Keratinocyte (primary cell): ENCODE measurements around the gene FBXO40. TPM values are rescaled to one million over a fixed set of nuclear protein-coding genes. Genes with fewer than 3 reads are reported as not detected.

Source experiments
- DNase-seq: peaks from one replicate; pipeline ENCODE4 v3.0.0-alpha.2; 2011; ENCODE audit warnings: low read depth, missing footprints, low spot score
- FAIRE-seq: peaks from 2 replicates; lab custom pipeline; 2011; peaks lifted over from hg19 to GRCh38; lab: Jason Lieb, UNC
- H2AFZ ChIP-seq: 2 replicates; pipeline ENCODE4 v1.6.0; 2012; ENCODE audit warnings: low read length, control low read depth, inconsistent platforms; ENCODE audit not compliant: control insufficient read depth
- H3K27ac ChIP-seq: 2 replicates; pipeline ENCODE4 v1.5.1; 2011; ENCODE audit warnings: low read length; ENCODE audit not compliant: control insufficient read depth, insufficient read depth
- H3K27me3 ChIP-seq: 3 replicates; pipeline ENCODE4 v1.6.0; 2011; ENCODE audit warnings: low read length; ENCODE audit not compliant: control insufficient read depth, insufficient read depth; ENCODE audit errors: extremely low read depth
- H3K36me3 ChIP-seq, 2 experiments: 2 replicates in 1 of 2; 3 replicates in 1 of 2; pipeline ENCODE4 v1.5.1; 2011; ENCODE audit warnings: low read length in 2 of 2, mild to moderate bottlenecking in 1 of 2; ENCODE audit not compliant: control insufficient read depth in 2 of 2, insufficient read depth in 2 of 2; ENCODE audit errors: extremely low read depth in 1 of 2
- H3K4me1 ChIP-seq: 3 replicates; pipeline ENCODE4 v1.5.1; 2011; ENCODE audit warnings: low read length; ENCODE audit not compliant: control insufficient read depth, insufficient read depth; ENCODE audit errors: extremely low read depth
- H3K4me2 ChIP-seq: 3 replicates; pipeline ENCODE4 v1.6.0; 2011; ENCODE audit warnings: low read depth, low read length; ENCODE audit not compliant: control insufficient read depth, insufficient read depth; ENCODE audit errors: extremely low read depth
- H3K4me3 ChIP-seq, 3 experiments: fragments of 200-600 bp in 1 of 3; sonication (generic) in 1 of 3; 2 replicates in 2 of 3; 3 replicates in 1 of 3; pipeline ENCODE4 v1.5.1; 2011 to 2016; ENCODE audit warnings: low read length in 3 of 3, mild to moderate bottlenecking in 3 of 3, control low read depth in 2 of 3, inconsistent platforms in 1 of 3, low read depth in 1 of 3, mixed read lengths in 1 of 3, mixed run types in 1 of 3, moderate library complexity in 1 of 3; ENCODE audit not compliant: control insufficient read depth in 2 of 3, insufficient read depth in 2 of 3; ENCODE audit errors: extremely low read depth in 1 of 3
- H3K79me2 ChIP-seq: 2 replicates; pipeline ENCODE4 v1.6.0; 2012; ENCODE audit warnings: low read length; ENCODE audit not compliant: control insufficient read depth, insufficient read depth
- H3K9ac ChIP-seq: 3 replicates; pipeline ENCODE4 v1.6.0; 2011; ENCODE audit warnings: low read length; ENCODE audit not compliant: control insufficient read depth, insufficient read depth; ENCODE audit errors: extremely low read depth
- H3K9me1 ChIP-seq: 3 replicates; pipeline ENCODE4 v1.6.0; 2011; ENCODE audit warnings: low read length; ENCODE audit not compliant: control insufficient read depth, insufficient read depth; ENCODE audit errors: extremely low read depth
- H3K9me3 ChIP-seq: 2 replicates; pipeline ENCODE4 v1.5.1; 2012; ENCODE audit warnings: low read depth, low read length; ENCODE audit not compliant: control insufficient read depth
- H4K20me1 ChIP-seq: 3 replicates; pipeline ENCODE4 v1.6.0; 2011; ENCODE audit warnings: low read length; ENCODE audit not compliant: control insufficient read depth, insufficient read depth; ENCODE audit errors: extremely low read depth
- CTCF ChIP-seq, 3 experiments: IDR thresholded peaks in 1 of 3; conservative IDR thresholded peaks in 1 of 3; optimal IDR thresholded peaks in 1 of 3; 2 replicates in 2 of 3; 3 replicates in 1 of 3; pipeline versions ENCODE3 to v1.5.1; 2011; ENCODE audit warnings: low read length in 3 of 3, mild to moderate bottlenecking in 3 of 3, moderate library complexity in 2 of 3, control low read depth in 1 of 3, inconsistent platforms in 1 of 3; ENCODE audit not compliant: insufficient read depth in 2 of 3; ENCODE audit errors: extremely low read depth in 1 of 3
- EZH2 ChIP-seq: IDR thresholded peaks from one replicate; pipeline ENCODE4 v1.6.1; 2012; ENCODE audit warnings: inconsistent platforms, mild to moderate bottlenecking, low read length, moderate library complexity
- dilution Hi-C: fragments of 300-500 bp; cut with MboI; formaldehyde crosslinking; loops from one replicate; pipeline ENCODE4 v1.7.0; 2020; ENCODE audit warnings: low sequenced_read_pairs; ENCODE audit not compliant: extremely low pct_ligation_motif_present
- polyA plus RNA-seq, 5 experiments: library from polyadenylated mRNA; depleted of rRNA in 3 of 5; stranded (reverse) in 3 of 5; stranded (forward) in 1 of 5; unstranded in 1 of 5; fragments of >200 nt; gene quantifications; 1 replicate in 1 of 5; 2 replicates in 3 of 5; 3 replicates in 1 of 5; pipeline versions ENCODE4 v1.2.1 to v1.2.3, GENCODE V29; 2011 to 2012; ENCODE audit warnings: missing spikeins in 2 of 5, low read depth in 1 of 5, low replicate concordance in 1 of 5
- small RNA-seq, 3 experiments: library from RNA; depleted of rRNA; stranded (forward); fragments of <200 nt; gene quantifications; one replicate each; pipeline ENCODE3, GENCODE V24; 2012; ENCODE audit warnings: low read depth in 3 of 3, low replicate concordance in 1 of 3; ENCODE audit not compliant: insufficient read length in 3 of 3

The FBXO40 gene
- polyA plus RNA-seq, 1 donor (not counting 4 experiments of a cell fraction or from before 2014, with no cell fraction given) = not detected

DNA sequence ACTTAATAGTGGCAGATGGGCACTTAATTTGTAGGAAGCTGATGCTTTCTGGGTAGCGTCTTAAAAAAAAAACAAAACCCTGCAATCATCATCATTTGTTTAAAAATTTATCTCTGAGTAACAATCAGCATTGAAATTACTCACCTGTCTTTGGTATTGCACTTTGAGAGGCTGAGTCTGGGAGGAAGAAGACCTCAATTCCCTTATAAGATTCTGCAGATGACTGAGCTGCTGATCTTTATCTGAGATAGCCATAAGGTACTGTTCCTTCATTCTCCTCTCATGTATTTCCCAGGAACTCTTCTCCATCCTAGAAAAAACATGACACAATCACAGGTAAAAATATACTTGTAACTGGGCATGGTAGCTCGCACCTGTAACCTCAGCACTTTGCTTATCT, 84.0 kb downstream of the FBXO40 start:
- H3K27me3 ChIP-seq = no peaks in the 10 kb centered on the region
- peaks cover 5% of the 10 kb centered on the region for H4K20me1 ChIP-seq
- no peaks in the 10 kb centered on the region for H3K9me1 ChIP-seq
- no peaks in the 10 kb centered on the region for H3K9me3 ChIP-seq
- DNase-seq (no peak), FAIRE-seq (no peak)
- peaks cover 25 to 28% of the 10 kb centered on the region in 2 experiments for H3K36me3 ChIP-seq
- TF ChIP-seq CTCF (optimal IDR thresholded peaks at IDR 0.05 in 1 of 3, IDR thresholded peaks at IDR 0.05 in 1 of 3, conservative IDR thresholded peaks at IDR 0.05 in 1 of 3; ENCODE audit: extremely low read depth in 1 of 3, insufficient read depth in 2 of 3, low read length in 3 of 3) (no peak), EZH2 (no peak)
- no peak overlapping the region for H3K4me2 ChIP-seq
- no peak overlapping the region for H3K9ac ChIP-seq
- no peak overlapping the region for H3K27ac ChIP-seq
- no peak overlapping the region for H3K4me3 ChIP-seq
- dilution Hi-C loops = no loop called here
- no peaks in the 10 kb centered on the region for H3K79me2 ChIP-seq
- H3K4me1 ChIP-seq = no peaks in the 10 kb centered on the region
- H2AFZ ChIP-seq = no peak overlapping the region

Small RNAs within 50 kb of the gene (small RNA-seq; reads per million reads assigned to genes)
- 0 reads per million in 3 experiments for gene RNU4-62P

Other genes starting within 250 kb of the FBXO40 start
- 0.97 to 4.4 TPM (median 1.9 TPM) in 3 replicates for gene POLQ, start 47.4 kb upstream of the FBXO40 start, polyA plus RNA-seq
- not detected in 3 replicates for gene ARGFX, start 25.4 kb upstream of the FBXO40 start, polyA plus RNA-seq
- 0.03 to 0.42 TPM (median 0.10 TPM) in 3 replicates for gene HCLS1, start 67.5 kb downstream of the FBXO40 start, polyA plus RNA-seq
- gene GOLGB1, start 156.4 kb downstream of the FBXO40 start, polyA plus RNA-seq = 10.8 to 21.9 TPM (median 21.7 TPM) in 3 replicates
- gene IQCB1, start 241.7 kb downstream of the FBXO40 start, polyA plus RNA-seq = 6.7 to 14.7 TPM (median 8.7 TPM) in 3 replicates
- gene EAF2, start 241.8 kb downstream of the FBXO40 start, polyA plus RNA-seq = 3.1 to 4.4 TPM (median 3.3 TPM) in 3 replicates